Measurements from ENCODE around the gene IGF1. TPM values are rescaled to one million over a fixed set of nuclear protein-coding genes. Genes with fewer than 3 reads are reported as not detected.
"Not testable (repeated sequence)": the region's sequence is repeated elsewhere in the genome, so short reads cannot be mapped to it uniquely, and the experiment has no call there.

Gene IGF1
- total RNA-seq, 2 donors from 2014 or later, result 61.6 to 75.9 TPM

DNA sequence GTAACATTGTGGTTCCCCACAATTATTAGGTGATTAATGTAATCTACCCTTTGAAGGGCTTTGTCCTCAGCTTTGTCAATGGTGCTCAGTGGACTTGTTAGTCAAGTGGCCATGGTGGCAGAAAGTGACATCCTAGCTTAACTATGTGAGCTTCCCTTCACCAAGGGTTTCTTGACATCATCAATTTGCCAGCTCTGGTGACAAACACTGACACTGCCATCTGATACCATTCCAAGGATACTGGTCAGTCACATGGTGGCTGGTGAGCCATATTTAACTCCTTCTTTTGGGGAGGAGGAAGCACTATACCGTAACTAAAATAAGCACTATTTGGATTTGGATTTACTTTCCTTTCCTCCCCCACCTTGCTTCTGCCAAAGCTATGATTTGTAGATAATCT, 115.7 kb downstream of the IGF1 start:
- ATAC-seq, result no peak
- DNase-seq, result no peak
- intact Hi-C loops (cut with DNase I), result no loop called here

DNA sequence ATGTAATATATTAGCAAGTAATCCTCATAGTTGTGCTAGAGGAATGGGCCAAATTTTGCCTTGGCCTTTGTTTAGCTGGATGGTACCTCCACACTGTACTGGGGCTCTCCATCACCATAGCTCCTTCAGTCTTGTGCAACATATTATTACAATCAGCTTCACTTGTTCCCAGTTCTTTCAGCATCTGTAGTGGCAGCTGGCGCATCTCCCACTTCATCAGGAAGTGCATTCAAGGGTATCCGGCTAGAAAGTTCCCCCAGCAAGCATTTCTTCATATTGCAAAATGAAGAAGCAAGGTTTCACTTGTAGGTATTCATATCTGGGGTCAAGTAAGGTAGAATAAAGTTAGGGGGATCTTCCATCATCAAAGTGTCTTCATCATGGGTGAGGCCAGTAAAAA, 123.7 kb downstream of the IGF1 start:
- ATAC-seq (no peak), DNase-seq (no peak)
- intact Hi-C loops (cut with DNase I), result no loop called here

DNA sequence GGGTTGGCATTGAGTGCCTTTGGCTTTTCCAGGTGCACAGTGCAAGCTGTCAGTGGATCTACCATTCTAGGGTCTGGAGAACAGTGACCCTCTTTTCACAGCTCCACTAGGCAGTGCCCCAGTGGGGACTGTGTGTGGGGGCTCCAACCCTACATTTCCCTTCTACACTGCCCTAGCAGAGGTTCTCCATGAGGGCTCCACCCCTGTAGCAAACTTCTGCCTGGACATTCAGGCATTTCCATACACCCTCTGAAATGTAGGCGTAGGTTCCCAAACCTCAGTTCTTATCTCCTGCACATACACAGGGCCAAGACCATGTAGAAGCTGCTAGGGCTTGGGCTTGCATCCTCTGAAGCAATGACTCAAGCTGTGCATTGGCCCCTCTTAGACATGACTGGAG, 126.1 kb downstream of the IGF1 start:
- intact Hi-C loops (cut with DNase I); DNase-seq; ATAC-seq: not testable (repeated sequence)

DNA sequence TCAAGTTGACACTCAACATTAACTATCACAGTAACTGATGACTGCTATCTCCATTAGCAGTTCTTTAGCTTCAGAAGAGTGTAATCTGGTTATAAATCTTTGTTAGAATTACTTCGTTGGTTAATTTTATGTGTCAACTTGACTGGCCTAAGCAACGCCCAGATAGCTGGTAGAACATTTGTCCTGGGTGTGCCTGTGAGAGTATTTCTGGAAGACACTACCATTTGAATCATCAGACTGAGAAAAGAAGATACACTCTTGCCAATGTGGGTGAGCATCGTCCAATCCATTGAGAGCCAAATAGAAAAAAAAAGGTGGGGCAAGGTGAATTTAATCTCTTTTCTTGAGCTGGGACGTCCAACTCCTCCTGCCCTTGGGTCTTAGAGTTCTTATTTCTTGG, 129.0 kb downstream of the IGF1 start:
- intact Hi-C loops (cut with DNase I), result no loop called here
- DNase-seq (no peak), ATAC-seq (peak in 1 of 2 donors; percentile 56)

DNA sequence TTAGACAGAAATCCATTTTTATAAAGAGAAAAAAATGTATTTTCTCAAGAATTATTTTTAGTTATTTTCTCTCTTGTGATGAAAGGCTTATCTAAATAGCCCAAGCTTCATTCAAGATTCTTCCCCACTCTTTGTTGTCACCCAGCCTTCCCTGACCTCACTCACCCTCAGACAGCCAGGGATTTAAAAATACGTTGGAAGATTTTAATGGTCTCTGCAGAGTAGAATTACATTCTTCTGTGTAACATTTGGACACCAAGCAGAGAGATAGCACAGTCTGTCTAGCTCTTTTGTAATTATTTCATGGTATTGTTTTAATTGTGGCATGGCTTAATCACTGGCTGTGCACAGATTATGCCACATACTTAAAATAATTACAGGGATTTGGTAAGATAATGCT, 130.3 kb downstream of the IGF1 start:
- DNase-seq (no peak), ATAC-seq (peak; percentile 55 to 62)
- intact Hi-C loops (cut with DNase I), result no loop called here

DNA sequence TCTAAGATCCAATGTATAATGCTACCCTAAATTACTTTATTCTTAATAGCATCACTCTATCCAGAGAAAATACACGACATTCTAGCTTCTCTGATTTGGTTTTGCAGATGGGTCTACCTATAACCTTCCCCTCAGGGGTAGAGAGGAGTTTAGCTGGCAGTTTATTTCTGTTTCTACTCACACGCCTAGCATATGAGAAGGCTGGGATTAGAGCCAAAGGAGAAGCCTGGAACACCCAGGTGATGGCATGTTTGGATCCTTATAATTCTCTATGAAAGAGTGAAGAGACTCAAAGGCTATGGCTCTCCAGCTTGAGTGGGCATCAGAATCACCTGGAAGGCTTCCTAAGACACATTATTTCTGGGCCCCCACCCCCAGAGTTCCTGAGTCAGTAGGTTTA, 131.3 kb downstream of the IGF1 start:
- ATAC-seq (peak in 1 of 2 donors; percentile 66), DNase-seq (no peak)
- intact Hi-C loops (cut with DNase I), result loop anchor here in 1 of 2 donors (10.0 kb wide), 1 partner anchor 136 kb away; the partner anchor contains the start of gene IGF1

DNA sequence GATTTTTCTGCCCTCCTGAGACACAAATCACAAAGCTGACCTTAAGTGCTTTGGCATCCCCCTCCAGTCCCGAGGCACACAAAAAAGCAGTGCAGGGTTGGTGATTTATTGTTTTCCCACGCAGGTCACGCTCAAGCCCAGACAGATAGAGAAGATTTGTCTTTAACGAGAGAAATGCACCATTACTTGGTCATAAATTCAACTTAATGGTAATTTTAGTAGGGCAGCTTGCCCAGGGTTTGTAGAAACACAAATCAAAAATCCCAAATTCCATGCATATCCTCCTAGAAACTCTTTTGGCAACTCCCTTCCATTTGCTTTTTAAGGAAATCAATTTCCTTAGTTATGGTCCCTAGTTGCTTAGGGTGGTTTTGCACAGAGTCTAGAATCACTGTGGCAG, 132.6 kb downstream of the IGF1 start:
- intact Hi-C loops (cut with DNase I), result loop anchor here in 1 of 2 donors (10.0 kb wide), 1 partner anchor 137 kb away; the partner anchor contains the start of gene IGF1
- DNase-seq (no peak), ATAC-seq (peak in 1 of 2 donors; percentile 23)

All from left cardiac atrium (tissue), 4 donors.